GM21381 (cell line): ENCODE measurements around the gene COMMD1.
A peak's percentile ranks its signal among the peaks of the same experiment; 100 is the strongest.
"Not testable (repeated sequence)": the region's sequence is repeated elsewhere in the genome, so short reads cannot be mapped to it uniquely, and the experiment has no call there.

Source experiments
- ATAC-seq: cut with Tn5 transposase; IDR thresholded peaks from one replicate; pipeline ENCODE4 v1.9.1; 2021; ENCODE audit warnings: mild to moderate bottlenecking, moderate library complexity; ENCODE audit not compliant: unreplicated experiment

Gene COMMD1

GRCh38 chr2:61905372-61906185 is at the start of gene COMMD1:
Gene COMMD1 (plus strand): TSS chr2:61905674. CDS start chr2:61905679, 5 bp downstream.
- ATAC-seq: peak; percentile 97

GRCh38 chr2:61857224-61857623 is 48.2 kb upstream of the COMMD1 start:
- ATAC-seq: no peak

GRCh38 chr2:61862085-61862484 is 43.4 kb upstream of the COMMD1 start:
- no peak for ATAC-seq

- ATAC-seq: not testable (repeated sequence)
These were observed 38.9 kb upstream of the COMMD1 start for GRCh38 chr2:61866482-61867089.

- ATAC-seq: no peak
These were observed 29.1 kb upstream of the COMMD1 start for GRCh38 chr2:61876400-61876799.

- ATAC-seq: no peak
These were observed 27.8 kb upstream of the COMMD1 start for GRCh38 chr2:61877571-61878245.

- ATAC-seq: no peak
These were observed 26.7 kb upstream of the COMMD1 start for GRCh38 chr2:61878761-61879160.

- ATAC-seq: not testable (repeated sequence)
These were observed 26.1 kb upstream of the COMMD1 start for GRCh38 chr2:61879351-61879750.

GRCh38 chr2:61882850-61883249 is 22.6 kb upstream of the COMMD1 start:
- no peak for ATAC-seq

GRCh38 chr2:61885896-61886603 is 19.4 kb upstream of the COMMD1 start:
- no peak for ATAC-seq

GRCh38 chr2:61887717-61888266 is 17.7 kb upstream of the COMMD1 start:
- no peak for ATAC-seq

- peak; percentile 84 for ATAC-seq
These were observed 17.0 kb upstream of the COMMD1 start, which contains the start of gene CCT4 for GRCh38 chr2:61888267-61889055. Gene CCT4 (minus strand): TSS chr2:61888656. CDS start chr2:61888507, 149 bp downstream.

GRCh38 chr2:61898810-61899209 is 6.7 kb upstream of the COMMD1 start:
- ATAC-seq: no peak

GRCh38 chr2:61900281-61900680 is 5.2 kb upstream of the COMMD1 start:
- ATAC-seq: no peak

GRCh38 chr2:61906186-61906470 is 654 bp downstream of the COMMD1 start:
- peak; percentile 4 for ATAC-seq

- ATAC-seq: no peak
These were observed 3.6 kb downstream of the COMMD1 start for GRCh38 chr2:61909116-61909515.

GRCh38 chr2:61910603-61911002 is 5.1 kb downstream of the COMMD1 start:
- no peak for ATAC-seq

- ATAC-seq: no peak
These were observed 6.0 kb downstream of the COMMD1 start for GRCh38 chr2:61911510-61911909.

- not testable (repeated sequence) for ATAC-seq
These were observed 9.3 kb downstream of the COMMD1 start for GRCh38 chr2:61914794-61915193.

GRCh38 chr2:61920548-61920947 is 15.1 kb downstream of the COMMD1 start:
- ATAC-seq: no peak
